Suprapubic skin (tissue), 4 donors: Measurements from ENCODE around the gene MTMR11. TPM values are rescaled to one million over a fixed set of nuclear protein-coding genes. Genes with fewer than 3 reads are reported as not detected.
A peak's percentile ranks its signal among the peaks of the same experiment; 100 is the strongest.

Experiments
- DNase-seq, 2 donors: peaks; one replicate each; pipeline ENCODE4 v3.0.0-alpha.2; 2019; ENCODE audit warnings: low spot score in 2 of 2
- H3K27ac ChIP-seq: fragments of 200-600 bp; sonication (generic); one replicate; pipeline ENCODE4 v1.5.1; 2019
- H3K27me3 ChIP-seq: fragments of 200-600 bp; sonication (generic); one replicate; pipeline ENCODE4 v1.5.1; 2019
- H3K36me3 ChIP-seq: fragments of 200-600 bp; sonication (generic); one replicate; pipeline ENCODE4 v1.5.1; 2019
- H3K4me1 ChIP-seq: fragments of 200-600 bp; sonication (generic); one replicate; pipeline ENCODE4 v1.5.1; 2019
- H3K4me3 ChIP-seq: fragments of 200-600 bp; sonication (generic); one replicate; pipeline ENCODE4 v1.5.1; 2019; ENCODE audit warnings: mild to moderate bottlenecking
- H3K9me3 ChIP-seq: fragments of 200-600 bp; sonication (generic); one replicate; pipeline ENCODE4 v1.5.1; 2019
- EP300 ChIP-seq: sonication (generic); formaldehyde crosslinking; IDR thresholded peaks from one replicate; pipeline ENCODE4 v1.6.1; 2017; ENCODE audit warnings: antibody characterized with exemption
- POLR2A ChIP-seq, 2 donors: fragments of 450-650 bp; IDR thresholded peaks; one replicate each; pipeline ENCODE4 v1.6.1; 2017; ENCODE audit warnings: antibody characterized with exemption in 2 of 2, mild to moderate bottlenecking in 2 of 2, moderate library complexity in 2 of 2
- POLR2AphosphoS5 ChIP-seq, 3 donors: sonication (generic); formaldehyde crosslinking; IDR thresholded peaks; one replicate each; pipeline ENCODE4 v1.6.1; 2017; ENCODE audit warnings: antibody characterized with exemption in 3 of 3
- WGBS: methylation state at CpG from one replicate; pipeline ENCODE4 v1.1.5; 2018; 5-methylcytosine and 5-hydroxymethylcytosine counted together
- total RNA-seq, 4 donors: library from RNA; depleted of rRNA; stranded (reverse); fragments of >200 nt; gene quantifications; one replicate each; pipeline ENCODE4 v1.1.0, GENCODE V29; 2016
- TF ChIP-seq, protein P1 (sequence below), 2 donors: fragments of 200-600 bp in 1 of 2; fragments of 450-650 bp in 1 of 2; sonication (generic) in 1 of 2; IDR thresholded peaks; one replicate each; pipeline ENCODE4 v1.5.1; 2016 to 2019; ENCODE audit warnings: antibody characterized with exemption in 2 of 2, mild to moderate bottlenecking in 1 of 2, moderate library complexity in 1 of 2

Gene MTMR11
- total RNA-seq, 4 donors from 2014 or later = 13.5 to 40.3 (median 22.0) TPM

GRCh38 chr1:149972547-149972946 is 35.9 kb upstream of the MTMR11 start:
- Histone ChIP-seq H3K9me3 (no peaks in the 10 kb centered on the region), H3K27ac (no peak overlapping the region), H3K4me3 (no peak overlapping the region), H3K36me3 (peaks cover 67% of the 10 kb centered on the region), H3K4me1 (no peaks in the 10 kb centered on the region), H3K27me3 (no peaks in the 10 kb centered on the region)
- 97% methylated on average over 2 of the region's 2 CpGs for WGBS
- TF ChIP-seq POLR2AphosphoS5 (IDR thresholded peaks at IDR 0.05) (no peak), EP300 (no peak)
- DNase-seq = no peak

DNA sequence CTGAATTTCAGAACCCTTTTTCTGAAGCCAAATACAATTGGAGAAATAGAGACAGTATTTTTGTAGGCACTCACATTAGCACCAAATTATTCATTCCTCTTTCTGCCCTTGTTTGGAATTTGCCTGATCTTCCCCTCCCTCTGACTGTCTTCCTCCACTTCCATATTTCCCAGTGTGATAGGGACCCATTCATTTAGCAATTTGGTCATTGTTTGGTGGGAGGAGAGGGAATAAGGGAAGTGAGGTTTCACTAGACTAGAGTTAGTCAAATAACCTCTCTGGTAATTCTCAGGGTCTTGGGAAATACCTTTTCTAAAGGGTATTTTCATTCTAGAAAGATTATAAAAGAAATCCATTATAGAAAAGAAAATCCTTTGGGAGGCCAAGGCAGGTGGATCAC is 31.0 kb upstream of the MTMR11 start:
- no peak for TF ChIP-seq POLR2AphosphoS5 (IDR thresholded peaks at IDR 0.05)
- TF ChIP-seq EP300 = no peak
- TF ChIP-seq POLR2A (IDR thresholded peaks at IDR 0.05) = no peak
- TF ChIP-seq, protein P1, sequence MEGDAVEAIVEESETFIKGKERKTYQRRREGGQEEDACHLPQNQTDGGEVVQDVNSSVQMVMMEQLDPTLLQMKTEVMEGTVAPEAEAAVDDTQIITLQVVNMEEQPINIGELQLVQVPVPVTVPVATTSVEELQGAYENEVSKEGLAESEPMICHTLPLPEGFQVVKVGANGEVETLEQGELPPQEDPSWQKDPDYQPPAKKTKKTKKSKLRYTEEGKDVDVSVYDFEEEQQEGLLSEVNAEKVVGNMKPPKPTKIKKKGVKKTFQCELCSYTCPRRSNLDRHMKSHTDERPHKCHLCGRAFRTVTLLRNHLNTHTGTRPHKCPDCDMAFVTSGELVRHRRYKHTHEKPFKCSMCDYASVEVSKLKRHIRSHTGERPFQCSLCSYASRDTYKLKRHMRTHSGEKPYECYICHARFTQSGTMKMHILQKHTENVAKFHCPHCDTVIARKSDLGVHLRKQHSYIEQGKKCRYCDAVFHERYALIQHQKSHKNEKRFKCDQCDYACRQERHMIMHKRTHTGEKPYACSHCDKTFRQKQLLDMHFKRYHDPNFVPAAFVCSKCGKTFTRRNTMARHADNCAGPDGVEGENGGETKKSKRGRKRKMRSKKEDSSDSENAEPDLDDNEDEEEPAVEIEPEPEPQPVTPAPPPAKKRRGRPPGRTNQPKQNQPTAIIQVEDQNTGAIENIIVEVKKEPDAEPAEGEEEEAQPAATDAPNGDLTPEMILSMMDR (IDR thresholded peaks at IDR 0.05) = no peak
- no peak overlapping the region for H3K27ac ChIP-seq
- no peaks in the 10 kb centered on the region for H3K9me3 ChIP-seq
- H3K4me1 ChIP-seq = peaks cover 18% of the 10 kb centered on the region
- no peak for DNase-seq
- H3K36me3 ChIP-seq = peaks cover 71% of the 10 kb centered on the region
- no peaks in the 10 kb centered on the region for H3K27me3 ChIP-seq
- H3K4me3 ChIP-seq = no peak overlapping the region

- H3K27ac ChIP-seq = no peak overlapping the region
- H3K4me3 ChIP-seq = no peak overlapping the region
- H3K4me1 ChIP-seq = peaks cover 24% of the 10 kb centered on the region
- TF ChIP-seq POLR2A (IDR thresholded peaks at IDR 0.05) (no peak), EP300 (no peak), POLR2AphosphoS5 (IDR thresholded peaks at IDR 0.05) (no peak)
- TF ChIP-seq, protein P1 (IDR thresholded peaks at IDR 0.05) = no peak
- no peaks in the 10 kb centered on the region for H3K27me3 ChIP-seq
- WGBS = 91% methylated on average over 3 of the region's 3 CpGs
- H3K36me3 ChIP-seq = peaks cover 65% of the 10 kb centered on the region
- H3K9me3 ChIP-seq = no peaks in the 10 kb centered on the region
- DNase-seq = no peak
These were observed 30.4 kb upstream of the MTMR11 start for GRCh38 chr1:149967041-149967440.

DNA sequence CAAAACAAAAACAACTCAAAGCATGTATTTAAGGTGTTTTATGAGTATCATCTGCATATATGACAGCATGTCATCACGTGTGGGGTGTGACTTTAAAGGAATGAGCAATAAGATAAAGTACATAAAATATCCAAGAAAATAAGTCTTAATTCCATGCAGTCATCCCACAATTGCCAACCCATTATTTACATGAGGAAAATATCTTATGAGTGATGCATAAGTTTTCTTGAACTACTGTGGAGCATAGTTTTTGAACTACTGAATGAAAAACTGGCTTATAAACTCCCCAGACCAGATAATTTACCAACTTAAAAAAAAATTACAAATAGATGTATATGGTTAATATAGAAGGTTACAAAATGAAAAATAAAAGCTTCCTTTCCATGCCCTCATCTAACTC is 29.7 kb upstream of the MTMR11 start:
- WGBS = 37% methylated on average over 1 of the region's 1 CpG
- H3K9me3 ChIP-seq = no peaks in the 10 kb centered on the region
- no peak for DNase-seq
- TF ChIP-seq POLR2AphosphoS5 (IDR thresholded peaks at IDR 0.05) = no peak
- TF ChIP-seq, protein P1 (IDR thresholded peaks at IDR 0.05) = no peak
- TF ChIP-seq EP300 = no peak
- no peak for TF ChIP-seq POLR2A (IDR thresholded peaks at IDR 0.05)
- no peaks in the 10 kb centered on the region for H3K27me3 ChIP-seq
- peaks cover 27% of the 10 kb centered on the region for H3K4me1 ChIP-seq
- no peak overlapping the region for H3K4me3 ChIP-seq
- H3K36me3 ChIP-seq = peaks cover 63% of the 10 kb centered on the region
- H3K27ac ChIP-seq = no peak overlapping the region

GRCh38 chr1:149965440-149965839 is 28.8 kb upstream of the MTMR11 start:
- H3K4me3 ChIP-seq = no peak overlapping the region
- H3K4me1 ChIP-seq = peaks cover 27% of the 10 kb centered on the region
- TF ChIP-seq POLR2A (IDR thresholded peaks at IDR 0.05) (no peak), POLR2AphosphoS5 (IDR thresholded peaks at IDR 0.05) (no peak), EP300 (no peak)
- TF ChIP-seq, protein P1 (IDR thresholded peaks at IDR 0.05) = no peak
- H3K27me3 ChIP-seq = no peaks in the 10 kb centered on the region
- 84% methylated on average over 3 of the region's 3 CpGs for WGBS
- H3K27ac ChIP-seq = no peak overlapping the region
- no peak for DNase-seq
- no peaks in the 10 kb centered on the region for H3K9me3 ChIP-seq
- peaks cover 58% of the 10 kb centered on the region for H3K36me3 ChIP-seq

DNA sequence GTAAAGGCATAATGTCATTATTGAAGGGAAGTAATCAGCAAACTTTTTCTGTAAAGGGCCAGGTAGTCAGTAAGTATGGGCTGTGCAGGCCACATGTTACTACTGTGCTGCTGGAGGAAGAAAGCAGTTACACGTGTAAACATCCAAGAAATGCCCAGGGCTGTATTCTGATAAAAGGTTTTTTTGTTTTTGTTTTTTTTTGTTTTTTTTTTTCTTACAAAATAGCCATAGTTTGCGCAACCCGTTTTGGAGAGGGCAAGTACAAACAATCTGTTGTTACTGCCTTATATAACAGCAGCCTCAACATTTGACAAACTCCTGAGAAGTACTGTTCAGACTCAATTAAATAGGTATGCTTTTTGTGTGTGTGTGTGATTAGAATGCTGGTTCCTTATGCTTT is 26.7 kb upstream of the MTMR11 start:
- 30% methylated on average over 3 of the region's 3 CpGs for WGBS
- Histone ChIP-seq H3K36me3 (peaks cover 57% of the 10 kb centered on the region), H3K27me3 (no peaks in the 10 kb centered on the region), H3K4me1 (peaks cover 27% of the 10 kb centered on the region), H3K4me3 (no peak overlapping the region), H3K27ac (peak overlapping the region; percentile 53), H3K9me3 (no peaks in the 10 kb centered on the region)
- TF ChIP-seq POLR2A (IDR thresholded peaks at IDR 0.05) (no peak), POLR2AphosphoS5 (IDR thresholded peaks at IDR 0.05) (no peak)
- no peak for DNase-seq
